MCF 10A (cell line): ENCODE data around the gene ICA1L. TPM values are rescaled to one million over a fixed set of nuclear protein-coding genes. Genes with fewer than 3 reads are reported as not detected.

Experiments
- BruUV-seq: library from RNA; stranded (reverse); fragments of 400-500 nt; replicated peaks from 2 replicates; lab custom pipeline; 2021; lab: Mats Ljungman, UMichigan
- CTCF ChIA-PET: fragments of 300-600 bp; sonication (Branson Sonifier 250); formaldehyde crosslinking; extraction: SDS; loops from one replicate; lab custom pipeline; 2021; ENCODE audit warnings: antibody characterized with exemption, inconsistent platforms; lab: Yijun Ruan, JAX
- POLR2A ChIA-PET: fragments of 300-600, 350-650 bp; sonication (Branson Sonifier 250); formaldehyde crosslinking; extraction: SDS; loops from one replicate; lab custom pipeline; 2020; ENCODE audit warnings: antibody characterized with exemption, inconsistent platforms; lab: Yijun Ruan, JAX
- DNase-seq: peaks from one replicate; pipeline ENCODE4 v3.0.0-alpha.2; 2018; ENCODE audit not compliant: unreplicated experiment
- H3K27ac Mint-ChIP-seq: one replicate; pipeline ENCODE4 v1.8.0; 2022; ENCODE audit warnings: mild to moderate bottlenecking, low read depth, mixed read lengths; ENCODE audit not compliant: unreplicated experiment
- H3K27me3 Mint-ChIP-seq: one replicate; pipeline ENCODE4 v1.8.0; 2022; ENCODE audit warnings: mixed read lengths; ENCODE audit not compliant: insufficient read depth, unreplicated experiment
- H3K36me3 Mint-ChIP-seq: one replicate; pipeline ENCODE4 v1.8.0; 2022; ENCODE audit warnings: mild to moderate bottlenecking, moderate library complexity, mixed read lengths; ENCODE audit not compliant: insufficient read depth, unreplicated experiment
- H3K4me1 Mint-ChIP-seq: one replicate; pipeline ENCODE4 v1.8.0; 2022; ENCODE audit warnings: mixed read lengths; ENCODE audit not compliant: insufficient read depth, unreplicated experiment
- H3K4me3 Mint-ChIP-seq: one replicate; pipeline ENCODE4 v1.8.0; 2022; ENCODE audit warnings: mild to moderate bottlenecking, moderate library complexity, mixed read lengths; ENCODE audit not compliant: unreplicated experiment
- H3K9me3 Mint-ChIP-seq: one replicate; pipeline ENCODE4 v1.8.0; 2022; ENCODE audit warnings: mixed read lengths; ENCODE audit not compliant: unreplicated experiment
- intact Hi-C: fragments of 100-400 bp; cut with micrococcal nuclease; formaldehyde crosslinking; loops from 2 replicates; pipeline ENCODE4 v1.14.1; 2022
- total RNA-seq: library from RNA; stranded (reverse); gene quantifications from 2 replicates; pipeline ENCODE4 v1.2.3, GENCODE V29; 2022
- TF ChIP-seq, protein P1 (sequence below): fragments of 200-600 bp; IDR thresholded peaks from one replicate; pipeline ENCODE4 v1.8.0; 2022; ENCODE audit warnings: antibody characterized with exemption, mild to moderate bottlenecking; ENCODE audit not compliant: unreplicated experiment

The ICA1L gene
- total RNA-seq, 1 experiment from 2014 or later, result 6.5 TPM

GRCh38 chr2:202841090-202841867 lies 30.3 kb downstream of the ICA1L start:
- intact Hi-C loops, result no loop called here
- ChIA-PET POLR2A (interaction anchor here (0.6 to 0.7 kb wide), 3 partner anchors 33 to 370 kb away, joined by 3 to 5 read pairs (median 4); no protein-coding TSS in a partner anchor), CTCF (interaction anchor here (0.7 to 2.4 kb wide), 3 partner anchors 10 to 252 kb away, joined by 3 to 11 read pairs (median 4); no protein-coding TSS in a partner anchor)
- DNase-seq, result no peak
- Mint-ChIP-seq H3K27me3 (no peaks in the 10 kb centered on the region), H3K4me3 (no peak overlapping the region), H3K4me1 (no peaks in the 10 kb centered on the region), H3K27ac (no peak overlapping the region), H3K36me3 (no peaks in the 10 kb centered on the region), H3K9me3 (no peaks in the 10 kb centered on the region)
- TF ChIP-seq, protein P1, sequence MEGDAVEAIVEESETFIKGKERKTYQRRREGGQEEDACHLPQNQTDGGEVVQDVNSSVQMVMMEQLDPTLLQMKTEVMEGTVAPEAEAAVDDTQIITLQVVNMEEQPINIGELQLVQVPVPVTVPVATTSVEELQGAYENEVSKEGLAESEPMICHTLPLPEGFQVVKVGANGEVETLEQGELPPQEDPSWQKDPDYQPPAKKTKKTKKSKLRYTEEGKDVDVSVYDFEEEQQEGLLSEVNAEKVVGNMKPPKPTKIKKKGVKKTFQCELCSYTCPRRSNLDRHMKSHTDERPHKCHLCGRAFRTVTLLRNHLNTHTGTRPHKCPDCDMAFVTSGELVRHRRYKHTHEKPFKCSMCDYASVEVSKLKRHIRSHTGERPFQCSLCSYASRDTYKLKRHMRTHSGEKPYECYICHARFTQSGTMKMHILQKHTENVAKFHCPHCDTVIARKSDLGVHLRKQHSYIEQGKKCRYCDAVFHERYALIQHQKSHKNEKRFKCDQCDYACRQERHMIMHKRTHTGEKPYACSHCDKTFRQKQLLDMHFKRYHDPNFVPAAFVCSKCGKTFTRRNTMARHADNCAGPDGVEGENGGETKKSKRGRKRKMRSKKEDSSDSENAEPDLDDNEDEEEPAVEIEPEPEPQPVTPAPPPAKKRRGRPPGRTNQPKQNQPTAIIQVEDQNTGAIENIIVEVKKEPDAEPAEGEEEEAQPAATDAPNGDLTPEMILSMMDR, result no peak
- BruUV-seq, result no TSS peak

DNA sequence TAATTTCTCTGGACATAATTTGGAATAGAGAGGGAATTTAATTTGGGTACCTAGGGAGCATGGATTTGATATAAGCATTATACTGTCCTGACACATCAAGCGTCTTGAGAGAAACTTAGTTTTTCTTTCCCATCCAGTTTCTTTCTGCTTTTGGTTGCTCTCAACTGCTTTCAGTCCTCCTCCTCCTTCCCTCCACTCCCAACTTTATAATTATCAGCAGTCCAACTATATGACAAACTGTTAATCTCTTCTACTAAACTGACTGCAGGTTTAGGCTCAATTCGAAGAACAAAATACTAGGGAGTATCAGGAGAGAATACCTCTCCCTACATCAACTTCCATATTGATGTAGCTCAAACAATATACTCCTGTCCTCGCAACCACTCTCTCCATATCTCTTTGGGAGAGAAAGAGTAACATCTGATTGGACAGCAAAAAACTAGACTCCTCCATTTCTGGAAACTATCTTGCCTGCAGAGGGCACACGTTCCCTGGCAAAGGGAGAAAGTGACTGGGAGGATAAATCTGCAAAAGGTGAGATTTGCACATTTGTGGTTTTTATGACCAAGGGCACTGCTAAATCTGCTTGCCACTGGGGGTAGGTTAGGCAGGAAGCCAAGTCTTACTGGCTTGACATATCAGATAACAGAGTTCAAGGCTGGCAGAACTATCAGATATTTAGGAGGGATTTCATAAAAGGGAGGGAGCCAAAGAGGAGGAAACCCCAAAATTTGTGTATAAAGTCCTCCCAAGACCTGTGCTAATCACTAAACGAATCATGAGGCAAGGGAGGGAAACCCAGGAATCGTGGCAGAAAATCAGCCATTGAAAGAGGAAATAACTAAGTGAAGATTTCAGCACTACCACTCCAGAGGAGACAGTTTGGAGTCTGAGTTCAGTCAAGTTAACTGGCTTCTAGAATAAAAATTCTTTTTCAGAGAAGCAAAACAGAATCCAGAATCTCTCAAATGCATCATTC lies 40.0 kb downstream of the ICA1L start:
- Mint-ChIP-seq H3K9me3 (no peaks in the 10 kb centered on the region), H3K27me3 (no peaks in the 10 kb centered on the region), H3K4me3 (no peak overlapping the region), H3K4me1 (peaks cover 8% of the 10 kb centered on the region), H3K27ac (no peak overlapping the region), H3K36me3 (no peaks in the 10 kb centered on the region)
- ChIA-PET POLR2A (interaction anchor here (1.1 to 1.4 kb wide), 2 partner anchors 10 to 197 kb away, joined by 4 read pairs; partner anchors contain the start of gene FAM117B), CTCF (interaction anchor here (0.5 to 1.5 kb wide), 14 partner anchors 9 to 327 kb away, joined by 3 to 11 read pairs (median 4); no protein-coding TSS in a partner anchor)
- DNase-seq, result peak; percentile 84
- no TSS peak for BruUV-seq
- intact Hi-C loops, result loop anchor here (1.0 to 5.0 kb wide), 7 partner anchors 39 to 1078 kb away; partner anchors contain the start of genes CYP20A1 and ICA1L
- TF ChIP-seq, protein P1, result peak; percentile 46

- H3K9me3 Mint-ChIP-seq, result no peaks in the 10 kb centered on the region
- H3K27ac Mint-ChIP-seq, result no peak overlapping the region
- DNase-seq, result no peak
- TF ChIP-seq, protein P1, result no peak
- ChIA-PET CTCF (interaction anchor here (3.3 kb wide), 1 partner anchor 236 kb away, joined by 12 read pairs; no protein-coding TSS in a partner anchor), POLR2A (interaction anchor here (0.7 to 1.3 kb wide), 3 partner anchors 17 to 153 kb away, joined by 3 to 4 read pairs (median 4); partner anchors contain the start of genes CARF and WDR12)
- H3K27me3 Mint-ChIP-seq, result no peaks in the 10 kb centered on the region
- H3K4me1 Mint-ChIP-seq, result no peaks in the 10 kb centered on the region
- no TSS peak for BruUV-seq
- H3K36me3 Mint-ChIP-seq, result no peaks in the 10 kb centered on the region
- no peak overlapping the region for H3K4me3 Mint-ChIP-seq
- intact Hi-C loops, result no loop called here
Measured at GRCh38 chr2:202824901-202825300, 46.7 kb downstream of the ICA1L start.
